Panc1 (cell line): Measurements from ENCODE around the gene HMGN3. TPM values are rescaled to one million over a fixed set of nuclear protein-coding genes. Genes with fewer than 3 reads are reported as not detected.

Experiments used
- ATAC-seq: fragments of 200-7000 bp; cut with Tn5 transposase; 2 replicates; pipeline ENCODE4 v1.9.1; 2020; ENCODE audit warnings: mild to moderate bottlenecking, moderate library complexity
- BruUV-seq: library from RNA; stranded (reverse); fragments of 400-500 nt; replicated peaks from 2 replicates; lab custom pipeline; 2021; lab: Mats Ljungman, UMichigan
- CTCF ChIA-PET: fragments of 300-600 bp; sonication (Branson Sonifier 250); formaldehyde crosslinking; loops from one replicate; lab custom pipeline; 2022; ENCODE audit warnings: antibody characterized with exemption; lab: Charles Lee
- POLR2A ChIA-PET: fragments of 300-600 bp; sonication (Branson Sonifier 250); formaldehyde crosslinking; loops from one replicate; lab custom pipeline; 2022; ENCODE audit warnings: antibody characterized with exemption; lab: Charles Lee
- DNase-seq: peaks from one replicate; pipeline ENCODE4 v3.0.0-alpha.2; 2010; ENCODE audit warnings: low read depth, low spot score
- H3K27ac ChIP-seq: 2 replicates; pipeline ENCODE4 v1.5.1; 2011; ENCODE audit warnings: mild to moderate bottlenecking, low read length, inconsistent platforms
- H3K27me3 ChIP-seq: fragments of 200-500 bp; sonication (Bioruptor generic); 2 replicates; pipeline ENCODE4 v1.6.0; 2014; ENCODE audit warnings: low read length, inconsistent platforms; ENCODE audit not compliant: control insufficient read depth, insufficient read depth
- H3K36me3 ChIP-seq: fragments of 200-500 bp; sonication (Bioruptor generic); 2 replicates; pipeline ENCODE4 v1.5.1; 2014; ENCODE audit warnings: inconsistent platforms, mild to moderate bottlenecking, low read length, moderate library complexity; ENCODE audit not compliant: control insufficient read depth, insufficient read depth
- H3K4me1 ChIP-seq: 2 replicates; pipeline ENCODE4 v1.5.1; 2011; ENCODE audit warnings: inconsistent platforms, mild to moderate bottlenecking, low read length, moderate library complexity; ENCODE audit not compliant: control insufficient read depth, insufficient read depth
- H3K4me3 ChIP-seq, 2 experiments: 2 replicates each; pipeline ENCODE4 v1.5.1; 2011 to 2012; ENCODE audit warnings: low read depth in 2 of 2, low read length in 2 of 2, mild to moderate bottlenecking in 2 of 2, inconsistent platforms in 1 of 2, moderate library complexity in 1 of 2
- H3K9me3 ChIP-seq: fragments of 200-500 bp; sonication (Bioruptor generic); 2 replicates; pipeline ENCODE4 v1.5.1; 2014; ENCODE audit warnings: low read depth, mild to moderate bottlenecking, inconsistent platforms, low read length, moderate library complexity; ENCODE audit not compliant: control insufficient read depth, insufficient read depth
- CTCF ChIP-seq: fragments of 450-650 bp; IDR thresholded peaks from 2 replicates; pipeline ENCODE4 v1.5.1; 2017; ENCODE audit warnings: mild to moderate bottlenecking
- POLR2AphosphoS5 ChIP-seq: IDR thresholded peaks from 2 replicates; pipeline ENCODE4 v1.6.1; 2012; ENCODE audit warnings: mild to moderate bottlenecking, low read depth, low read length, moderate library complexity
- REST ChIP-seq, 2 experiments: IDR thresholded peaks; 2 replicates each; pipeline ENCODE4 v1.6.1; 2011 to 2012; ENCODE audit warnings: low read depth in 2 of 2, control low read depth in 1 of 2, low read length in 1 of 2, mild to moderate bottlenecking in 1 of 2, moderate library complexity in 1 of 2; ENCODE audit not compliant: insufficient read depth in 1 of 2
- SIN3A ChIP-seq: IDR thresholded peaks from 2 replicates; pipeline ENCODE4 v1.6.1; 2012; ENCODE audit warnings: low read depth, mild to moderate bottlenecking, low read length, moderate library complexity, borderline replicate concordance; ENCODE audit not compliant: insufficient read depth
- TCF7L2 ChIP-seq: IDR thresholded peaks from 2 replicates; pipeline ENCODE4 v1.6.1; 2011; ENCODE audit warnings: mild to moderate bottlenecking, low read depth, low read length, inconsistent platforms
- in situ Hi-C: cut with HindIII; loops from 2 replicates; pipeline ENCODE4 v1.10.0; 2016; ENCODE audit warnings: low sequenced_read_pairs, low pct_unique_long_range_greater_than_20kb
- intact Hi-C: fragments of 100-400 bp; cut with micrococcal nuclease; formaldehyde crosslinking; loops from one replicate; pipeline ENCODE4 v1.10.0; 2022; ENCODE audit not compliant: unreplicated experiment
- total RNA-seq: library from RNA; stranded (reverse); gene quantifications from one replicate; pipeline ENCODE4 v1.2.1, GENCODE V29; 2021; ENCODE audit not compliant: unreplicated experiment

The HMGN3 gene
- total RNA-seq, 1 experiment from 2014 or later, result 52.0 TPM

DNA sequence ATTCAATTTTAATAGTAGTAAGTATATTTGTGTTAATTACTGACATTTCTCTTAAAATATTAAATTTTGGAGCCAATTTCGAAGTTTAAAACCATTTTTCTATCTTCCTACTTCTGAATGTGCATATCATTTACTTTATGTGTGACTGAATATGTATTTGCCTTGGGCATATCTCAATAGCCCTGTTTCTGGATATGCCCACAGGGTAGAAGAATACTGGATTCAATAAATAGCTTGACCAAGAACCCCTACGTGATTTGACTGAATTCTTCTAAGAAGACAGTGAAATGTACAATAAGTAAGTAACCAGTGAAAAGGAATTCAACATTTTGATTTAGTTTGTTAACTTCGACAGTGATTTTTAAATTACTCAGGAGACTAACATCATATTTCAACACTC is 7.8 kb downstream of the HMGN3 start:
- Histone ChIP-seq H3K36me3 (no peaks in the 10 kb centered on the region), H3K9me3 (no peaks in the 10 kb centered on the region), H3K4me1 (no peaks in the 10 kb centered on the region; the same call in 1 of the 2 replicates), H3K27me3 (no peaks in the 10 kb centered on the region), H3K27ac (no peak overlapping the region), H3K4me3 (no peak overlapping the region)
- in situ Hi-C loops, result loop anchor here (25.0 kb wide), 1 partner anchor 164 kb away; no protein-coding TSS in a partner anchor
- CTCF ChIA-PET, result no interaction called here
- BruUV-seq, result no TSS peak
- intact Hi-C loops, result no loop called here
- POLR2A ChIA-PET, result interaction anchor here (0.7 kb wide), 1 partner anchor 184 kb away, joined by 3 read pairs; no protein-coding TSS in a partner anchor
- TF ChIP-seq REST (IDR thresholded peaks at IDR 0.05; ENCODE audit: insufficient read depth in 1 of 2, low read depth in 2 of 2, low read length in 1 of 2) (no peak), SIN3A (no peak), POLR2AphosphoS5 (no peak), TCF7L2 (no peak), CTCF (no peak)
- ATAC-seq (no peak), DNase-seq (no peak)

- ChIA-PET CTCF (no interaction called here), POLR2A (no interaction called here)
- DNase-seq (no peak), ATAC-seq (no peak)
- intact Hi-C loops (no loop called here), in situ Hi-C loops (loop anchor here (25.0 kb wide), 1 partner anchor 164 kb away; no protein-coding TSS in a partner anchor)
- no peaks in the 10 kb centered on the region for H3K27me3 ChIP-seq
- H3K9me3 ChIP-seq, result no peaks in the 10 kb centered on the region
- TF ChIP-seq REST (IDR thresholded peaks at IDR 0.05; ENCODE audit: insufficient read depth in 1 of 2, low read depth in 2 of 2, low read length in 1 of 2), result no peak
- no peak for TF ChIP-seq POLR2AphosphoS5
- no peak for TF ChIP-seq CTCF
- TF ChIP-seq SIN3A, result no peak
- TF ChIP-seq TCF7L2, result no peak
- H3K4me3 ChIP-seq, result no peak overlapping the region
- no peaks in the 10 kb centered on the region for H3K36me3 ChIP-seq
- H3K27ac ChIP-seq, result no peak overlapping the region
- H3K4me1 ChIP-seq, result no peaks in the 10 kb centered on the region
- BruUV-seq, result no TSS peak
Measured at GRCh38 chr6:79225717-79226599, 8.5 kb downstream of the HMGN3 start.
